ENCODE results near the gene TMC7.

- TF ChIP-seq CTCF (IDR thresholded peaks at IDR 0.05) (no peak), POLR2A (IDR thresholded peaks at IDR 0.05) (no peak), POLR2AphosphoS5 (IDR thresholded peaks at IDR 0.05) (no peak)
These were observed 24.7 kb upstream of the TMC7 start for GRCh38 chr16:18959031-18959505.

Measured in prostate gland (tissue), 2 donors.